HepG2 (cell line): ENCODE results near the gene PLSCR5. TPM values are rescaled to one million over a fixed set of nuclear protein-coding genes. Genes with fewer than 3 reads are reported as not detected.

Experiments
- POGZ ChIP-seq: sonication (generic); formaldehyde crosslinking; IDR thresholded peaks from 2 replicates; pipeline ENCODE4 v1.4.0; 2020; ENCODE audit warnings: mild to moderate bottlenecking, missing genetic modification reagents
- SIX4 ChIP-seq: sonication (generic); formaldehyde crosslinking; IDR thresholded peaks from 2 replicates; pipeline ENCODE4 v1.4.0; 2020; ENCODE audit warnings: missing genetic modification reagents
- SOX6 ChIP-seq, 2 experiments: fragments of 450-650 bp in 1 of 2; sonication (generic) in 1 of 2; formaldehyde crosslinking in 1 of 2; IDR thresholded peaks; 2 replicates each; pipeline versions ENCODE4 v1.4.0 to v1.6.1; 2017 to 2020; ENCODE audit warnings: antibody characterized with exemption in 1 of 2, mild to moderate bottlenecking in 1 of 2, missing genetic modification reagents in 1 of 2
- ZBTB40 ChIP-seq, 2 experiments: fragments of 450-650 bp in 1 of 2; sonication (generic) in 1 of 2; formaldehyde crosslinking in 1 of 2; IDR thresholded peaks; 2 replicates each; pipeline versions ENCODE4 v1.6.1 to v1.8.0; 2016 to 2022; ENCODE audit warnings: antibody characterized with exemption in 1 of 2, mild to moderate bottlenecking in 1 of 2, missing genetic modification reagents in 1 of 2
- ZNF317 ChIP-seq: sonication (generic); formaldehyde crosslinking; IDR thresholded peaks from 2 replicates; pipeline ENCODE4 v1.5.0; 2020; ENCODE audit warnings: mild to moderate bottlenecking, missing genetic modification reagents
- ZNF343 ChIP-seq: sonication (generic); formaldehyde crosslinking; IDR thresholded peaks from 2 replicates; pipeline ENCODE4 v1.4.0; 2020; ENCODE audit warnings: mild to moderate bottlenecking, missing genetic modification reagents
- ZNF543 ChIP-seq: sonication (generic); formaldehyde crosslinking; IDR thresholded peaks from 2 replicates; pipeline ENCODE4 v1.4.0; 2020; ENCODE audit warnings: mild to moderate bottlenecking, missing genetic modification reagents
- ZNF644 ChIP-seq: IDR thresholded peaks from 2 replicates; pipeline ENCODE4 v1.6.1; 2016; ENCODE audit warnings: low read depth
- ZNF674 ChIP-seq: sonication (generic); formaldehyde crosslinking; IDR thresholded peaks from 2 replicates; pipeline ENCODE4 v1.5.0; 2020; ENCODE audit warnings: low read depth, mild to moderate bottlenecking, missing genetic modification reagents
- ZNF749 ChIP-seq: sonication (generic); formaldehyde crosslinking; IDR thresholded peaks from 2 replicates; pipeline ENCODE4 v1.8.0; 2022; ENCODE audit warnings: mild to moderate bottlenecking, missing genetic modification reagents, moderate library complexity, borderline replicate concordance
- ZNF781 ChIP-seq: sonication (generic); formaldehyde crosslinking; IDR thresholded peaks from 2 replicates; pipeline ENCODE4 v1.5.1; 2020; ENCODE audit warnings: borderline replicate concordance, mild to moderate bottlenecking, missing genetic modification reagents; ENCODE audit errors: not compliant biosample characterization
- ZSCAN22 ChIP-seq: sonication (generic); formaldehyde crosslinking; IDR thresholded peaks from 2 replicates; pipeline ENCODE4 v1.4.0; 2020; ENCODE audit warnings: mild to moderate bottlenecking, missing genetic modification reagents
- polyA plus RNA-seq, 8 experiments: library from polyadenylated mRNA; depleted of rRNA in 3 of 8; stranded (reverse) in 7 of 8; unstranded in 1 of 8; fragments of >200 nt; fragmentation: Illumina TruSeq in 4 of 8; extraction: Trizol in 4 of 8; gene quantifications; 2 replicates each; pipeline versions ENCODE4 v1.2.1 to v1.2.3, GENCODE V29; 2011 to 2016; ENCODE audit warnings: low read depth in 4 of 8, missing spikeins in 1 of 8, mixed read lengths in 1 of 8; ENCODE audit not compliant: insufficient read depth in 1 of 8
- total RNA-seq, 5 experiments: library from RNA; depleted of rRNA; stranded (reverse); fragments of >200 nt; fragmentation: Illumina TruSeq; extraction: Trizol; gene quantifications; 2 replicates each; pipeline ENCODE4 v1.2.3, GENCODE V29; 2016; ENCODE audit warnings: low read depth in 1 of 5
- TF ChIP-seq, protein P1 (sequence below): sonication (generic); formaldehyde crosslinking; IDR thresholded peaks from 2 replicates; pipeline ENCODE4 v1.5.1; 2020; ENCODE audit warnings: mild to moderate bottlenecking, moderate library complexity, missing genetic modification reagents
- TF ChIP-seq, protein P2 (sequence below): sonication (generic); formaldehyde crosslinking; IDR thresholded peaks from 2 replicates; pipeline ENCODE4 v1.8.1; 2023; ENCODE audit warnings: mild to moderate bottlenecking, inconsistent platforms, moderate library complexity, missing genetic modification reagents, borderline replicate concordance
- TF ChIP-seq, protein P3 (sequence below): sonication (generic); formaldehyde crosslinking; IDR thresholded peaks from 2 replicates; pipeline ENCODE4 v1.8.0; 2022; ENCODE audit warnings: mild to moderate bottlenecking, missing genetic modification reagents, moderate library complexity

Gene PLSCR5
- total and polyA plus RNA-seq, 2 of the 13 experiments (the other 11 are each of a cell fraction or from before 2014, with no cell fraction given) = 0.50 TPM; not detected in 1

- TF ChIP-seq ZBTB40 (IDR thresholded peaks at IDR 0.05) (no peak), ZBTB40 (CRISPR knock-in tag; IDR thresholded peaks at IDR 0.05) (0 out of 2 replicates have a peak, but pooled peaks have one; percentile 20), ZNF543 (CRISPR knock-in tag) (no peak), ZSCAN22 (CRISPR knock-in tag) (no peak), ZNF317 (CRISPR knock-in tag) (no peak; the same call in 1 of the 2 replicates), SIX4 (CRISPR knock-in tag) (no peak), SOX6 (IDR thresholded peaks at IDR 0.05) (no peak), SOX6 (CRISPR knock-in tag; IDR thresholded peaks at IDR 0.05) (peak; percentile 62), ZNF343 (CRISPR knock-in tag) (no peak), ZNF781 (peak; percentile 76), ZNF674 (CRISPR knock-in tag) (no peak), ZNF644 (CRISPR knock-in tag) (no peak), POGZ (CRISPR knock-in tag) (peak; percentile 76), ZNF749 (CRISPR knock-in tag) (no peak)
- TF ChIP-seq, protein P1, sequence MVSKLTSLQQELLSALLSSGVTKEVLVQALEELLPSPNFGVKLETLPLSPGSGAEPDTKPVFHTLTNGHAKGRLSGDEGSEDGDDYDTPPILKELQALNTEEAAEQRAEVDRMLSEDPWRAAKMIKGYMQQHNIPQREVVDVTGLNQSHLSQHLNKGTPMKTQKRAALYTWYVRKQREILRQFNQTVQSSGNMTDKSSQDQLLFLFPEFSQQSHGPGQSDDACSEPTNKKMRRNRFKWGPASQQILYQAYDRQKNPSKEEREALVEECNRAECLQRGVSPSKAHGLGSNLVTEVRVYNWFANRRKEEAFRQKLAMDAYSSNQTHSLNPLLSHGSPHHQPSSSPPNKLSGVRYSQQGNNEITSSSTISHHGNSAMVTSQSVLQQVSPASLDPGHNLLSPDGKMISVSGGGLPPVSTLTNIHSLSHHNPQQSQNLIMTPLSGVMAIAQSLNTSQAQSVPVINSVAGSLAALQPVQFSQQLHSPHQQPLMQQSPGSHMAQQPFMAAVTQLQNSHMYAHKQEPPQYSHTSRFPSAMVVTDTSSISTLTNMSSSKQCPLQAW (CRISPR knock-in tag) = peak; percentile 33; the same call in 1 of the 2 replicates
- TF ChIP-seq, protein P2, sequence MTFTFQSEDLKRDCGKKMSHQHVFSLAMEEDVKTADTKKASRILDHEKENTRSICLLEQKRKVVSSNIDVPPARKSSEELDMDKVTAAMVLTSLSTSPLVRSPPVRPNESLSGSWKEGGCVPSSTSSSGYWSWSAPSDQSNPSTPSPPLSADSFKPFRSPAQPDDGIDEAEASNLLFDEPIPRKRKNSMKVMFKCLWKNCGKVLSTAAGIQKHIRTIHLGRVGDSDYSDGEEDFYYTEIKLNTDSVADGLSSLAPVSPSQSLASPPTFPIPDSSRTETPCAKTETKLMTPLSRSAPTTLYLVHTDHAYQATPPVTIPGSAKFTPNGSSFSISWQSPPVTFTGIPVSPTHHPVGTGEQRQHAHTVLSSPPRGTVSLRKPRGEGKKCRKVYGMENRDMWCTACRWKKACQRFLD (CRISPR knock-in tag) = no peak
- TF ChIP-seq, protein P3, sequence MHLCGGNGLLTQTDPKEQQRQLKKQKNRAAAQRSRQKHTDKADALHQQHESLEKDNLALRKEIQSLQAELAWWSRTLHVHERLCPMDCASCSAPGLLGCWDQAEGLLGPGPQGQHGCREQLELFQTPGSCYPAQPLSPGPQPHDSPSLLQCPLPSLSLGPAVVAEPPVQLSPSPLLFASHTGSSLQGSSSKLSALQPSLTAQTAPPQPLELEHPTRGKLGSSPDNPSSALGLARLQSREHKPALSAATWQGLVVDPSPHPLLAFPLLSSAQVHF (CRISPR knock-in tag) = no peak
Observed at GRCh38 chr3:146544002-146544928, 60.9 kb downstream of the PLSCR5 start, which contains the start of gene PLSCR1 (continued).
